Kasumi-1 (cell line): ENCODE data around the gene MIER2.

Source experiments
- DNase-seq, 2 experiments: peaks; one replicate each; lab custom pipeline; 2025; lab: John Stamatoyannopoulos, UW

The MIER2 gene

DNA sequence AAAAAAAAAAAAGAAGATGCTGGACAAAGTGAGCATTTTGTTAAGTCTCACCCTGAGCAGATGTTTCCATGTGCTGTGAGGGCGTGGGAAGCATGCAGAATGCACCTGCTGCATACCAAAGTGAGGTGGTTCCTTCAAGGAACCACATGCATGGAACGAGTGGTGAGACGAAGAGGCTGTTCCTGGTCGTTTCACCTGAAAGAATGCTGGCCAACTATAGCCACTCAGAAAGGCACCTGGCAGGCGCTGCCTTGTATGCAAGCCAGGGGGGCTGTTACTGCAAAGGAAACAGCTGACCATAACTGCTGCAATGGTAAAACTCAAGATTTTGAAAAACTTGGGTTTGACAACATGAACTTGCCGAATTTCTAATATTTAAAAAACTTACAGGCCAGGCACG, 14.7 kb downstream of the MIER2 start:
- DNase-seq, result no peak

DNA sequence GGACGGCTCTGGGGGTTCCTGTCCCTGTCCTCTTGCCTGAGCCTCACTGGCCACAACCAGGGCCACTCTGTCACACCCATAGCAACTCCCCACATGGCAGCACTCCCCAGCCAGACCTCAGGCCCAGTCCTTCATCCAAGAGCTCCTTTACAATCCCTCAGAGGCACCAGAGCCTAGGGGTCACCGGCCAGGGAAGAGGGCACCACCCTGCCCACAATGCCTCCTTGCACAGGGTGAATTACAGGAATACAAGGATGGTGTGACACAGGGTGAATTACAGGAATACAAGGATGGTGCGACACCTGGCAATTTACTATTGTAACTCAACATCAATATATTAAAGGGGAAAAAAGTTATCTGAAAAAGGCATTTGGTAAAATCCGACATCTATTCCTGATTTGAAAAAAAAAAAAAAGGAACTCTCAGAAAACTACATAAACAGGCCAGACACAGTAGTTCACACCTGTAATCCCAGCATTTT, 16.5 kb downstream of the MIER2 start:
- no peak for DNase-seq

DNA sequence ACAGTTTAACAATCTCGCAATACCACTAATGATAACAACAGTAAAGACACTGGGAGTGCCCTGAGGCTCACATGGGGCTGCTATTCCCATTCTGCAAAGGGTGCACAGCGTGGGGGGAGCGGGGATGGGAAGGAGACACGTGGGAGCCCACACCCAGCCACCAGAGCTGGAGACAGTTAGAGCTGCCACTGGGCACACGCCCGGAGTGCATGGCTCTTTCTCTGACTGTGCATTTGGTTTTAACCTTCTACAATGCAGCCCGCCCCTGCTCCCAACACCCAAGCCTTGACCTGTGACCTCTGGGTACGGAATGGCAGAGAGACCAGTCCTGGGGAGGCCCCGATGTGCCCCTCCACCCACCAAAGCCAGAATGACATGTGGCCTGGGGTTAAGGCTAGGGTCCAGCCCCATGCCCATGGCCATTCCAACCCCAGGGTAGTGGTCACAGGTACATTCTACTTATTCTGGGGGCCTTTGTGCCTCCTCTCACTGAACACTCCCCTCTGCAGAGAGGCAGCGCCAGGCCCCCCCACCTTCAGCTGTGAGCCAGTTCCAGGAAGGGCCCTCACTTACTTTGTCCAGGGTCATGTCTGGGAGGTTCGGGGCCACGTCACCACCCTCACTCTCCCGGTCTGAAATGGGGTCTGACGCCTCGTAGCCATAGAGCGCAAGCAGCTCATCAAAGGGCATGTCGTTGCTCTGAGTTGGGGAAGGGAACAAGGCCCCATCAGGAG, 17.1 kb downstream of the MIER2 start:
- DNase-seq, result no peak

DNA sequence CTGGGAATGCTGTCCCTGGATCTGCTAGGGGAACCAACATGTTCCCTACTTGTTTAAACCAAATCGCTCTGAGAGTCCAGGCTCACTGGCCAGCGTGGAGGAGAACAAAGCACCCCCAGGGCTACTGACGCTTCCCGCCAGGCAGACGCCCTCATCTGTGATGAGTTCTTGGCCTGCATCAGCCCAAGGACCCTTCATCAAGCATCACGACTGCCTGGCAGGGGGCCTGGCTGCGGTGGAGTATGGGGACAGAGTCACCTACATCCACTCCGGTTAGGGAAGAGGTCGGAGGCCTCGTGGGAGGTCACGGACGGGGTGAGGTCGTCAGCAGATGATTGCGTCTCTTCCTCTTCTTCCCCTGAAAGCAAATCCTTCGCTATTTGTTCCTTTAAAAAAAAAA, 17.7 kb downstream of the MIER2 start:
- no peak for DNase-seq

DNA sequence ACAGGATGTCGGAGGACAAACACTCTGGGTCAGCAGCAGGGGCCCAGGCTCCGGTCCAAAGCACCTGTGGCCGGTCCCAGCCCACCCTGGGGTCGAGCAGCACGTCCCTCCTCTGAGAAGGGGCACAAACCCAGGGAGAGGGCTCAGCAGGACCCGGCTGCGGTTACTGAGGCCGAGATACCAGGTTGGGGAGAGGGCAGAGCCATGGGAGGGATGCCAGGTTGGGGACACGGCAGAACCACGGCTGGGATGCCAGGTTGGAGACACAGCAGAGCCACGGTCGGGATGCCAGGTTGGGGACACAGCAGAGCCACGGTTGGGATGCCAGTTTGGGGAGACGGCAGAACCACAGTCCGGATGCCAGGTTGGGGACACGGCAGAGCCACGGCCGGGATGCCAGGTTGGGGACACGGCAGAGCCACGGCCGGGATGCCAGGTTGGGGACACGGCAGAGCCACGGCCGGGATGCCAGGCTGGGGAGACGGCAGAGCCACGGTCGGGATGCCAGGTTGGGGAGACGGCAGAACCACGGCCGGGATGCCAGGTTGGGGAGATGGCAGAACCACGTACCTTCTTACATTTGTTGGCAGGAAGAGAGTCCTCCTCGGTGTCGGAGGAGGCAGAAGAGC, 18.5 kb downstream of the MIER2 start:
- DNase-seq, result no peak

DNA sequence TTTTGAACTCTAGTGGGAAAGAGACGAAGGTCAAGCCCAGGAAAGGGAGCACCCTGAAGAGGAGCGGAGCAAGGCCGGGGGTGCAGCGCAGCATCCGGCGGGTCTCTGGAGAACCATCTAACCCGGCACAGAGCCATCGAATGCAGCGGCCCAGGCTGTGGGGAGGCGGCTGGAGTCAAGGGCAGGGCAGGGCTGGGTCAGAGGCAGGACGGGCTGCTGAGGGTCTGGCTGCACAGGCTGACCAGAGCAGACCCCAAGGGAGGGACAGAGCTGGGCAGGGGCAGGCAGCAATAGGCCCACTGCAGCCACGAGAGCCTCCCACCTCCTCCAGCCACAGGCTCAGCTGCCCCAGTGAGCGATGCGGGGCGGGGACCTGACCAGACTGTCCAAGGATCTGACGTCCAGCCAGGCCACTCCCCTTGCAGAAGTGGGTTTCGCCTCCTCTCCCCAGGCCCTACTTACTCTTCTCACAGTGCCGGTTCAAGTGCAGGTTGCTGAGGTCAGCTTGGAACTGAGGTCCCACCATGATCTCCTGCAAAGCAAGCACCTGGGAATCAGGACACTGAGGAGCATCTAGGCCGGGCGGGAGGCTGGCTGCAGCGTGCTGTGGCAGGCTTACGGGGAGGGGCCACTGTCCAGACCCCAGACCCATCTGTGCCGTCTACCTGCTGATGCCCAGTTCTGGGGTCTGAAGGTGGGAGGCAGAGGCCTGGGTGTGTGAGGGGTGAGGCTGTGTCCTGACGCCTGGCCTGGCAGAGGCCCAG, 19.2 kb downstream of the MIER2 start:
- DNase-seq, result no peak

DNA sequence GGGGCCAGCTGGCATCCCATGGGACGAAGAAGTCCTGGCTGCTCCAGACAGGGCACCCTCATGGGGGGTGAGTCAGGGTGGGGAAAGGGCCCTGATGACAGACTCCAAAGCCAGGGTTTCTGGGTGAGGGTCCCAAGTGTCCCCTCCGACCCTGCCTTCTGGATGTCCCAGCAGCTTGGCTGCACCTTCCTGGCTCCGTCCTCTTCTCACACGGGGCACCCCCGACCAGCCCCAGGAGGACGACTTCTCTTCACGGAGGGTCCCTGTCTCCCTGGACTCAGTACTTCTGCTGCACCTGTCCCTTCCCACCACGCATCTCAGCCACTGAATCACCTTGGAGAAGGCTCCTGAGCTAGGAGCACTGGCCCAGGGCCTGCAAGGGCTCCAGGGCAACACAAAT, 19.9 kb downstream of the MIER2 start:
- DNase-seq, result no peak

DNA sequence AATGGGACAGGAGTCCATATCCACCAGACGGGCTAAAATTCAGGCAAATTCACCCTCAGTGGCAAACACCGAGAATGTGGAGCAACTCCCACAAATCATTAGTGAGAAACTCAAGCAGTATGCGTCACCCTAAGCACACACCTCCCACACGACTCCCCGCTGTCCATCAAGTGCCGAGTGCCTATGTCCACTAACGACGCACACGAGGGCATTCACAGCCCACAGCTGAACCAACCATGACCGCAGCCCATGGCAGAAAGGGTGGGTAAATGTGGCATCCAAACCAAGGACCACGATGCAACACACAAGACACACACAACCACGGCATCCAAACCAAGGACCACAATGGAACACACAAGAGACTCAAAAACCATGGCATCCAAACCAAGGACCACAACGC, 22.0 kb downstream of the MIER2 start:
- DNase-seq, result no peak

DNA sequence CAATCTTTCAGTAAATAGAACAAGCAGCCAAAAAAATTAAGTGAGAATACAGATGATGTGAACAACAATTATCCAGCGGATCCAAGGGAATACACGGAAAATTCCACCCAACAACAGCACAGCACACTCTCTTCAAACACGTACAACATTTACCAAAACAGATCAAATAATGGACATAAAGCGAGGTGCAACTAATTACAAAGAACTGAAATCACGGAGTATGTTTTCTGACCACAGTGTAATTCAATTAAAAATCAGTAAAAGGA, 26.2 kb downstream of the MIER2 start:
- DNase-seq, result no peak

DNA sequence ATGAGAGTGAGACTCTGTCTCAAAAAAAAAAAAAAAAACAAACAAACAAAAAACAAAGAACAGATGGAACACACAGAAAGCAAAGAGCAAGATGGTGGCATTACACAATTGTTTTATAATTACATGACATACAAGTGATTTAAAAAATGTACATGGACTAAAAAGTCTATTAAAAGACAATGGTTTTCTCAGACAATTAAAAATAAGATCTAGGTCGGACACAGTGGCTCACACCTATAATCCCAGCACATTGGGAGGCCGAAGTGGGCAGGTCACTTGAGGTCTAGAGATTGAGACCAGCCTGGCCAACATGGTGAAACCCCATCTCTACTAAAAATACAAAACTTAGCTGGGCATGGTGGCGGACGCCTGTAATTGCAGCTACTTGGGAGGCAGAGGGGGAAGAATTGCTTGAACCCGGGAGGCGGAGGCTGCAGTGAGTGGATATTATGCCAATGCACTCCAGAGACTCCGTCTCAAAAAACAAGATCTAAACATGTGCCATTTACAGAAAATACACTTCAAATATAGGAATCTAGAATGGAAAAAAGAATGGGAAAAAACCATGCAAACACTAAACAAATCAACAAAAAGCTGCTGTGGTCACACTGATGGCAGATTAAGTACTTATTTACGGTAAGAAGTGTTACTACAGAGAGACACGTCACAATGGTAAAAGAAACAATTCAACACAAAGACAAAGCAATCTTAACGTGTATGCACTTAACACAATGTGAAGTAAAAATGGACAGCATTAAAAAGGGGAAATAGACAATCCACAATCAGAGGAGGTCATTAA, 26.7 kb downstream of the MIER2 start:
- DNase-seq, result no peak

DNA sequence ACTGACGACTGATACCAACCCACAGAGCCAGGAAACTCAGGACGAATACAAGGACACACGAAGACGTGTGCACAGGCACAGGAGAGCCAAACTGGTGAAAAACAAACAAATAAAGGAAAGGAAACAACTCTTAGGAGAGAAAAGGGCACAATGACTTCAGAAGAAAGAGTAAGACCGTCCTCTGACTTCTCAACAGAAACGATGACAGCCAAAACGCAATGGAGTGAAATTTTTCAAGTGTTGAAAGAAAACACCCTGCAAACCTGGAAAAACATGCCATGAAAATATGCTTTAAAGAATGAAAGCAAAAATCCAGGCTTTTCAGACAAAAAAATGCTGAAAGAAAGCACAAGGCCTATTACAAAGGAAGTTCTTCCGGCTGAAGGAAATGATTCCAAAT, 28.8 kb downstream of the MIER2 start:
- DNase-seq, result no peak

DNA sequence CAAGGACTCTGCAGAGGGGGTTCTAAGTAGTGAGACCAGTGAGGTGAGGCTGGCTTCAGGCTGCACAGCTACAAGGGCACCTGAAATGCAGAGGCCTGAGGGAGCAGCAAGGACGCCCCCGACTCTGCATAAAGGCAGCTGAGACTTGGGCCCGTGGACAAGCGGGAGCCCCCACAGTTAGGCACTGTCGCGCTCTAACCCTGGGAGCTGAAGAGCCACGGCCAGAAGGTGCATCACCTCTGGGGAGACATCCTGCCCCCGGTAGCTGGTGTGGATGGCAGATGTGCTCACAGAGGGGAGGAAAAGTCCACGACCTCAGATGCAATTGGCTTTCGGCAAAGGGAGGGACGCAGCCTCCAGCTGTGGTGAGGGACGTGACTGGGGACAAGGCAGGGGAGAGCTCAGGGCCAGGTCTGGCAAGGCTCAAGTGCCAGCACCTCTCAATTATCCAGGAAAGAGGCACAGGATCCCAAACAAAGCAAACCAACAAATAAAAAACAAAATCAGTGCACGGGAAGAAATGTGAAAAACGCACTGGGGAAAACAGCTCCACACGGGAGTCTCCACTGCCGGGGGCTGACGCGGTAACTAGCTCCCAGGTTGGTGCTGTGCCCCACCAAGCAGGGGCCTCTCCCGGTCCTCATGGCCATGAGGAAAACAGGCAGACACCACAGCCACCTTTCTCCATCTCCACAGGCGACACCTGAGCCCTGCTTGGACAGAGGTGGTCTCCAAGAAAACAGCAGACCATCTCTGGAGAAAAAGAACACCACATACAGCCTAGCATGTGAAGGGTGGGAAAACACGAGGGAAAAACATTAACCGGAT, 30.4 kb downstream of the MIER2 start:
- DNase-seq, result no peak

DNA sequence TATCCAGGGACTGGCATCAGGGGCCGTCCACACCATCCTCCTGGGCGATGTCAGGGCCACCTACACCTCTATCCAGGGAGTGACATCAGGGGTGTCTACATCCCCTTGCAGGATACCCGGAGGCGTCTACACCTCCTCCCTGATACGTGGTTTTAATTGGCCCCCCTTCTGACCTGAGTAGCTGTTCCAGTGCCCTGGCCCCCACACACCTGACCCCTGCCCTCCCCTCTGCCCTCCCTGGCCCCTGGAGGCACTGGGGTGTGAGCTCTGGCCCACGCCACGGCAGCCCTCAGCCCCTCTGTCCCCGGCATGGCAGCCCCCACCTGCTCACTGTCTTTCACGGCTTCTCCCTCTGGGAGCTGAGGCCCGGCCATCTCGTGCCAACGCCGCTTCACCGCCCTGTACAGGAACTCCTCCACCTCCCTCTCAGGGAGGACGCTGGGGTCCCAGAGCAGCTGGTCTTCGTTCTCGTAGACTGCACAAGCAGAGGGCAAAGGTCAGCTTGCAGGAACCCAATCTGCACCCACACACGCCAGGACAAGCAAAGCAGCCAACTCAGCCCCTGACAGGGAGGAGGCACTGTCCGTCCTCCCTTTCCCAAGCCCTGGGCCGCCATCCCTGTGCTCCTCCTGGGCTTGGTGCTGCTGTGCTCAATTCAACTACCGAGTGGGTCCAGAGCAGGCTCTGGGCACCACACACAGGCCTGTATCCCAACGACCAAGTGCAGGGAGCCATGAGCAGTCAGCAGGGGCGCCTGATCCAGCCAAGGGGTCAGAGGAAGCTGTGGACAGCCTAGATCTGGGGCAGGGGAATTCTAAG, 31.2 kb downstream of the MIER2 start:
- no peak for DNase-seq

DNA sequence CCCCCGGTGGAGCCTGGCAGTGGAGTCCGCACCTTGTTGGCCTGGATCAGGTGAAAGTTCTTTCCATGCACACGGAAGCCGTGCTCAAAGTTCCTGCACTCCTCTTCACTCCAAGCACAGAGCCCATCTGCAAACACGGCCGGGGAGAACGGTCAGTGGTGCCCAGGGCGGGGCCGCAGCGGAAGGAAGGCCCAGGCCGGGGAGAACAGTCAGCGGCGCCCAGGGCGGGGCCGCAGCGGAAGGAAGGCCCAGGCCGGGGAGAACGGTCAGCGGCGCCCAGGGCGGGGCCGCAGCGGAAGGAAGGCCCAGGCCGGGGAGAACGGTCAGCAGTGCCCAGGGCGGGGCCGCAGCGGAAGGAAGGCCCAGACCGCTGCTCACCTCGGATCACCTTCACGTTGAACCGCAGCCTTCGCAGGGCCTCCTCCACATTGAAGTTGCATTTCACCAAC, 32.8 kb downstream of the MIER2 start:
- DNase-seq, result no peak

DNA sequence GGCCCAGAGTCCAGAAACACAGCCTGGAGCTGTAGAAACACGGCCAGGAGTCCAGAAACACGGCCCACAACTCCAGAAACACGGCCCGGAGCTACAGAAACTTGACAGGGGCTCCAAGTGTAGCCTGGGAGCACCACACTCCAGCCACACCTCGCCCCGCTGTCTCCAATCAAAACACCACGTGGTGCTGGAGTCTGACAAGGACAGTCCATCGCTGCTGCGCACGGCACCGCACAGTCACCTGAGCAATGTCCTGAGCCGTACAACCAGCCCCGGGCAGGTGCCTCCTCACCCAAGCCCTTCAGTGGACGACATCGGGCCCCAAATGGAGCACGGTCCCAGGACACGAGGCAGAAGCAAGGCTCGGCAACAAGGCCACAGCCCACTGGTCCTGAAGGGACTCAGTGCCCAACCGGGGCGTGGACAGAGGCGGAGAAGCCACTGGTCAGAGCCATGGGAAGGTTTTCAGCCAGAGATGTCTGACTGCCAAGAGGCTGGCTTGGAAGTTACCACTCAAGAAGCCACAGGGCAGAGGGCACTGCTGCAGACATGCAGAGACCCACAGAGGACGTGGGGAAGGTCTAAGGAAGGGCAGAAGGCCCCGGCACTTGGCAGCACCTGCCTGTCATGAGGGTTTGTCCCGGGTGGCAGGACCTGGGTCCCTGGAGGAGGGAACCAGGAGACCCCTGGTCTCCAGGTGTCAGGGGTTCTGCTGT, 33.7 kb downstream of the MIER2 start:
- no peak for DNase-seq

DNA sequence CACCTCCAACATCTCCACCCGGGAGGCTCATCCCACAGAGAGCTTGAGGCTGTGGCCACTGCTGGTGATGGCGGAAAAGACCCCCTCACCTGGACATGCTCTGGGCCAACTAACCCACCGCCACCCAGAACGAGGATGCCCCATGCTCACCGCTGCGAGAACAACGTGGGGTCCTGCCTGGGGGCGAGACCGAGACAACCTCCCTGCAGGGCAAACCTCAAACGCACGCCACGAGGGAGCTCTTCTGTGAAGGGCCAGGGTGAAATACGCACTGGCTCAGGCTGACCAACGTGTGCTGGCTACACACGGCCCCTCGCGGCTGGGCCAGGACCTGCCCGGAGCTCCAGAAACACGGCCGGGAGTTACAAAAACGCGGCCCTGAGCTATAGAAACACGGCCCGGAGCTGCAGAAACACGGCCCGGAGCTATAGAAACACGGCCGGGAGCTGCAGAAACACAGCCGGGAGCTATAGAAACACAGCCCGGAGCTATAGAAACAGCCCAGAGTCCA, 34.4 kb downstream of the MIER2 start:
- DNase-seq, result no peak

DNA sequence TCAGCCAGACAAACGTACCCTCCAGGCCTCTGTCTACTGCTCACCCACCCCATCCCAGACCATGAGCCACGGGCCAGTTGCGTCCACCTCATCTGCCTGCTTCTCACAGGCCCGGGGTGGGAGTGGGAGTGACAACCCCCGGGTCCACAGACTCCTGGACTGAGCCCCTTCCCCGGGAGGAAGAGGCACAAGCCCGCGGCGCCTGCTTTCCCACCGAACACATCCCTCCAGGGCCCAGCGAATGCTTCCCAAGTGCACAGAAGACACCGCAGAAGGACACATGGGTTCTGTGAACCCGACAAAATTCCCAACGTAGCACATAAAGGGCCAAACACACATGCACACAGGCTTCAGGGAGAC, 35.4 kb downstream of the MIER2 start:
- DNase-seq, result no peak

DNA sequence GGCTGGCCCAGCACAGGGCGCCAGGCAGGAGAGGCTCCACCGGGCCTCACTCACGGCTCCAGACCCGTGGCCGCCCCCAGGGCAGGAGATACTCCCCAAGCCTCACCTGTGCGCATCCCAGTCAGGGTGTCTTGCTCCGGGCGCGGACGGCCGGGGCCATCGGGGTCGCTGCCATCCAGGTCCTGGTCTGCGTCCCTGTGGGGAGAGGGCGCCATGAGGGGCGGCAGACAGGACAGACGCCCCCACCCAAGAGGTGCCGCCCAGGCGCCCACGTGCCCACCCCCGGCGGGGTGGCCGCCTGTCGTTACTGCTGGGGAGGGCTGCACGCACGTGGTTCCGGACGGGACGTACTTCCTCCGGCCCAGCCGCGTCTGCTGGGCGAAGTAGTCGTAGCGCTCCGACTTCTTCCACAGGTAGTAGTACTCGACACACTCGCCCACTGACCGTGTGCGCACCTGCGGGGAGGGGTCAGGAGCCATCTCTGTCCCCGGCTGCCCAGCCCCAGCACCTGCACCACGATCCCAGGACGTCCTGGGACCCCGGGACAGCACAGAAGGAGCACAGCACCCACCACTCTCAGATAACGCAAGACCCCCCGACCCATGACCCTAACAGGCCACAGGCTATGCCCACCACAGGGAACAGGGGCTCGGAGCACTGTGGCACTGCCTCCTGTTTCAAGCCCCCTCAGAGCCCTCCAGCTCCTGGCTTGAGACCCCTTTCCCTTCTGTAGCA, 36.0 kb downstream of the MIER2 start:
- no peak for DNase-seq

DNA sequence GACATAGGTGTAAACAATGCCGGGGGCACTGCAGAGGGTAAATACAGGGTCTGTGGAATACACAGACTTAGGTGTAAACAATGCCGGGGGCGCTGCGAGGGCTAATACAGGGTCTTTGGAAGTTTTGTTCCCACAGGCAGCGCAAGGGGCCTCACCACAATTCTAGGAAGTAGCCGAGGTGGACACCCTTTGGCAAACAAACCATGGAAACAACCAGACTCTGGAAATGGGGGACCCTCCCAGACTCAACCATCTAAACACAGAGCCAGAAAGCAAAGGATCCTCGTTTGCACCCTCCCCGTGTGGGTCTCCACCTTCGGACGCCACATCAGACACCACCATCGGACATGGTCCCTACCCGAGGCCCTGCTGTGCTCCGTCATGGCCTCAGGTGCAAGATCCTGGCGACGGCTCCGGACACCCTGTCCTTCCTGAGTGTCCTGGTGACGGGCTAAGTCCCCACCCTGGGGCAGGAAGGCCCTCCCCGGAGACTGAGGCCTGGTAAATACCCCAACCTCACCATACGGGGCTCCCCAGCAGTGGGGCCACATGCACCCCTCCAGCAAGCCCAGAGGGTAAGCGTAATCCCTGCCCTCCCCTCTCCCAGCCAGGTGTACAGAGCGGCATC, 36.7 kb downstream of the MIER2 start:
- no peak for DNase-seq
